Stimulated activated CD8-positive, alpha-beta memory T cell treated with anti-CD3 and anti-CD28 coated beads, Interleukin-4, amount 100 ng/mL, for 48 hours (primary cell): ENCODE measurements around the gene DLK2.
A peak's percentile ranks its signal among the peaks of the same experiment; 100 is the strongest.
"Not testable (repeated sequence)": the region's sequence is repeated elsewhere in the genome, so short reads cannot be mapped to it uniquely, and the experiment has no call there.

Source experiments
- DNase-seq: peaks from one replicate; pipeline ENCODE4 v3.0.0-alpha.2; 2020

The DLK2 gene, protein sequence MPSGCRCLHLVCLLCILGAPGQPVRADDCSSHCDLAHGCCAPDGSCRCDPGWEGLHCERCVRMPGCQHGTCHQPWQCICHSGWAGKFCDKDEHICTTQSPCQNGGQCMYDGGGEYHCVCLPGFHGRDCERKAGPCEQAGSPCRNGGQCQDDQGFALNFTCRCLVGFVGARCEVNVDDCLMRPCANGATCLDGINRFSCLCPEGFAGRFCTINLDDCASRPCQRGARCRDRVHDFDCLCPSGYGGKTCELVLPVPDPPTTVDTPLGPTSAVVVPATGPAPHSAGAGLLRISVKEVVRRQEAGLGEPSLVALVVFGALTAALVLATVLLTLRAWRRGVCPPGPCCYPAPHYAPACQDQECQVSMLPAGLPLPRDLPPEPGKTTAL

GRCh38 chr6:43455531-43456428 is at the start of gene DLK2:
DLK2 (minus strand) TSS chr6:43455548; CDS start chr6:43454825, 723 bp downstream.
- DNase-seq, result peak; percentile 73

DNA sequence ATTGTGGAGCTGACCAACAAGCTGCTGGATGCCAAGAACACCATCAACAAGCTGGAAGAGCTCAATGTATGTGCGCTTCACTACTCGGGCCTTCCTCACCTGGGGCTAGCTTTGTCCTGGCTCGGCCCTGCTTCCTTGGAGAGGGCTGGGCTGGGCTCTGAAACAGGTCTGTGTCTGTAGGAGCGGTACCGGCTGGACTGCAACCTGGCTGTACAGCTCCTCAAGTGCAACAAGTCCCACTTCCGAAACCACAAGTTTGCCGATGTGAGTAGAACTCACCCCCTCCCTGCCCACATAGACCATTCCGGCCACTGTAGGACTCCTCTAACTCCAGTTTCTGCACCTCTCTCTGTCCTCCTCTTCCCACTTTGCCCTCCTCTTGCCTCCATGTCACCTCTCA is 48.1 kb upstream of the DLK2 start:
- DNase-seq, result no peak

DNA sequence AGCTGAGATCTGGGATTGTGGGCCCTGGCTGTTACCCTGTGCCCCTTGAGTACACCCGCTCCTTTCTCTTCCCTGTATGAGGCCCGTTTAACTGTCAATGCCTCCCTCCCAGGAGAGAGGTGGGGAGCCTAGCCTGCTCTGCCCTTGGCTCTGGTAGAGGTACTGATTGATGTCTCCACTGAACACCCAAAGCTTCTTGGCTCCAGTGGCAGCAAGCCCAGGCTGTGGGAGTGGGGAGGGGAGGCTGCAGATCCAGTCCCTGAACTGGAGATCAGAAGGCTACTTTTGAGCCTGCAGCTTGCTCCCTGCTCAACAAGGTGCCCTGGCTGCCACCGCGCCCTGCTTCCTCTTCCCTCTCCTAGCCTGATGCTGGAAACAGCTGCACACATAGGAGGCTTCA is 47.3 kb upstream of the DLK2 start:
- DNase-seq, result no peak

DNA sequence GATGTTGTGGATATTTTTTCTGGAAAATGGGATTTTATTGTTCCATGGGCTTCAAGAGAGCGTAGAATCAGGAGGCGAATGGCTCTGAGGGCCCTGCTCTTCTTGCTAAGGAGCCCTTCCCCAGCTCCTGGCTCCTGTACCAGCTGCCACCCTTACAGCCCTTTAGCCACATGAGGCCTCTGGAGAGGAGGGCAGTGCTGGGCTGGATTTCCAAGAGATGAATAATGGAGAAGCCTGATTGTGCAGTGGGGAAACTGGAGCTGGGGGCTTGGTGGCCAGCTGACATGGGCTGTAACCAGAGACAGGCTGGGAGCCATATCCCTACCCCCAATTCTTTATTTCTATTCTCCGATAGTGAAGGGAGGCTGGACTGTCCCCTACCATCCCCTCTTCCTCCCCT is 45.6 kb upstream of the DLK2 start:
- no peak for DNase-seq

DNA sequence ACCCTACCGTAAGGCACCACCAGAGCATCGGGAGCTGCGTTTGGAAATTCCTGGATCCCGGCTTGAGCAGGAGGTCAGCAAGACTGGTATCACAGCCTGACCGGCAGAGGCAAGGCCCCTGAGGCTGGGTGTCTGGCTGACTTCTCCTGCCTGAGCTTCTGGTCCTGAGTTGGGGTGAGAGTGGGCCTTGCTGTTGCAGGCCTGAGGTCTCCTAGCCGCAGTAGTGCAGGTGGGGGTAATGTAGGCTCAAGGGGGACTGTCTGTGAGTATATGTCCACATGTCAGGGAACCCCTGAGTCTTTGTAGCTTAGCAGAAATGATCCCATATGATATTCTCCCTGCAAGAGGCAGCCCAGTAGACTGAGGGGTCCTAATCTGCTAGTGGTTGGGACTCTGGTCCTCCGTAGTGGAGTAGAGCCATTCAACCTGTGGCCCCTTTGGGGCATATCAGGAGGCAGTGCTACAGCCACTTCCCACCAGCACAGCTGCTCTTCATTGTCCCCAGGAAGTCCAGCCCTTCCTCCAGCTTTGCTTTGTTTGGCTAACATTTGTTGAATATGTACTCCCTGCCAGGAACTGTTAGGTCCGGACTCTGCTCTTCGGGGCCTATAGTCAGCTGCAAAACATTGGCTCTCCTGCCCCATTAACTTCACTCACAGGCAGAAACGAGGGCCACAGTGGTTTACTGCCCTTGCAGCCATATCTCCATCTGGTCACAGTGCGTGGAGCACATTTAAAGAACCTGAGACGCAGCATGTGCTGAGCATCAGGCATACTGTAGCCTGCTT is 43.9 kb upstream of the DLK2 start:
- DNase-seq, result no peak

- not testable (repeated sequence) for DNase-seq
Observed at GRCh38 chr6:43498291-43498690, 42.9 kb upstream of the DLK2 start.

DNA sequence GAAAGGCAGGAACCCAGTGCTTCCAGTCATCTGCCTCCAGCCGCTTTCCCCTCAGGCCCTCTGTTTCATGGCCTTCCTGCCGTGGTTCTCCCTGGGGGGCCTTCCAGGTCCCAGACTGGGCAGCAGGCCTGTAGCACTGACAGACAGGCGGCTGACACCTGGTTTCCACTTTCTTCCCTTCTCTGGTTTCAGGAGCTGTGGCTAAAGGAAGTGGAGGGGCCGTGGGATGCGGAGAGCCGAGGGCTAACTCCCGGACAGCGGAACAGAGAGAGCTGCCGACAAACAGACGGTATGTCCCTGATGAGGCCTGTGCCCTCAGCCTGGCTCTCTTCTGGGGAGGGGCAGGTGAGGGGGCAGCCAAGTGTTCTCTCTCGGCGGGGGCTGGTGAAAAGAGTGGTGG is 42.3 kb upstream of the DLK2 start:
- DNase-seq, result no peak

DNA sequence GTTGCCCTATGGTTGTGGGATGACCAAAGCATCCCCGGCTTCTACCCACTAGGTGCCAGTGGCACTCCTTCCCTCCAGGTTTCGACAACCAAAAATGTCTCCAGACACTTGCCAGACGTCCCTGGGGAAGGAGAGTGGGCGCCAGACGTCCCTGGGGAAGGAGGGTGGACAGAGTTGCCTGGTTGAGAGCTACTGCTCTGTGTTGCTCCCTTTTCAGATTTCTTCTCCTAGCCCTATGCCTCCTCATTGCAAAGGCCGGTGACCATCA is 41.7 kb upstream of the DLK2 start:
- DNase-seq, result no peak

DNA sequence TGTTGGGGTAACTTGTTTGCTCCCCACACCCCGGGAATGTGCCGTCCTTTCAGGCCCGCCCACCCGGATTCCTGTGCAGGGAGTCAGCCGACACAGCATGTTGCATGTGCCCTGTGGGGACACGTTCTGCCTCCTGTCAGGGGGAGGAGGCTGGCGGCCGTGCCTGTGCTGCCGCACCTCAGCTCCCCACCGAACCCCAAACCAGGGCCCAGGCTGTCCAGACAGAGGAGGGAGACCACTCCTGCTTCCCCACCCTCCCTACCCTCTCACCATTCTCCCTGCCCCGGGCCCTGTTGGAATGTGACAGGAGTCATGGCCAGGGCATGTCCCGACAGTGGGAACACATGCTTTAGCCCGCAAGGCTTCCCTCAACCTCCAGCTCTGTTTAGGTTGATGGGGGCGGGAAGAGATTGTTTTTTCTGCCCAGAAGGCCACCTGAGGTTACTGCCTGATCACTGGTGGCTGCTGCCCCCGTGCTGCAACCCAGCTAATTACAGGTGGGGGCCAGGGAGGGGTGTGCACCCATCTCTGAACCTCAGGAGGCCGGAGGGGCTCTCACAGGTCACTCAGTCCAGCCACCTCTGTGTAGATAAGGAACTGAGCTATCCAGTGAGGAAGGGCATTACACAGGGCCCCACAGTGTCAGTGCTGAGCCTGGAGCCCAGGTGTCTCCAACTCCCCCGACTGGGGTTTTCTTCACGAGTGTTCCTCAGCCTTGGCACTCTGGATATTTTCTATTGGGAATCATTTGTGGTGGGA is 41.2 kb upstream of the DLK2 start:
- no peak for DNase-seq

- DNase-seq, result no peak
Observed at GRCh38 chr6:43495409-43495941, 40.1 kb upstream of the DLK2 start.

DNA sequence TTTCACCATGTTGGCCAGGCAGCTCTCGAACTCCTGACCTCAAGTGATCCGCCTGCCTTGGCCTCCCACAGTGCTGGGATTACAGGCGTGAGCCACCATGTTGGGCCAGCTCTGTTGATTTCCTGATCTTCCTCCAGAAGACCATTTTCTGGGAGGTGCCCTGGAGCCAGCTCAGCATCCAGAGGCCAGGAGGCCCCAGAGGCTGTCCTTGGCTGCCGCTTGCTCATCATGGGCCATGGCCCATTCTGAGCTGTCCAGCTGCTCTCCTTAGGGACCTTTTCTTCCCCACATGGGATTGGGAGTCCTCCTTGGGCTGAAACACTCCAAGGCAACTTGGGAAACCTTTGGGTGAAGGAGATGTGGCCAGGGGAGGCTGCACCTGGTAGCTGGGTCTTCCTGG is 39.4 kb upstream of the DLK2 start:
- no peak for DNase-seq

DNA sequence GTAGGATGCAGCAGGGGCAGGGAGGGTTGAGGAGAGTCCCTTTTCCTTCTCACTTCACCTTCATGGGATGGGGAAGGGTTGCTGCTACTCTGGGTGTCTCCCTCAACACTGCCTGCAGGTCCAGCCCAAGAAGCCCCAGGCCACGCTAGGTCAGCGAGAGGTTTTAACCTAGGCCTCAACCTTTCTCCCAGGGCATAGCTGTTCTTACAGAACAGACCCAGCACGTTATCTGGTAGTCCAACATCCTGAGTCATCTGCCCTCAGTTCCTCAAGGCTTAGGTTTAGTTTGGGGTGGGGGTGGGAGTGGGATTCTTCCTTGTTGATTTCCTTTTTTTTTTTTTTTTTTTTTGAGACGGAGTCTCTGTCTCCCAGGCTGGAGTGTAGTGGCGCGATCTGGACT is 39.0 kb upstream of the DLK2 start:
- DNase-seq, result no peak

DNA sequence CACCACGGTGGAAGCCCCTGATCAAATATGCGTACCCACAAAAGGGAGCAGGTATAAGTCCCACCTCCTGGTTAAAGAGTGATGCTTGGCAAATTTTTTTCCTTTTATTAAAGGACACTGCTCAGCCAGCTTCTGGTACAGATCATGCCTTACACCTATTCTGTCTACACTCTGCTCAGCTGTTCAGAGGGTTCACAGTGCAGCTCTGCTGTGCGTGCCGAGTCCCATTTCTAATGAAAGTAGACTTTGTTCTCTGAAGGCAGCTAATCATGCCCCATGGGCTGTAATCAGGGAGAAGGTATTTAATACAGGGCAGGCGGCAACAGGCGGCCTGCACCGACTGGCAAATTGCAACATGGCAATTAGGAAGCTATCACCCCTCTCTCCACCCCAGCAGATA is 38.5 kb upstream of the DLK2 start:
- no peak for DNase-seq

DNA sequence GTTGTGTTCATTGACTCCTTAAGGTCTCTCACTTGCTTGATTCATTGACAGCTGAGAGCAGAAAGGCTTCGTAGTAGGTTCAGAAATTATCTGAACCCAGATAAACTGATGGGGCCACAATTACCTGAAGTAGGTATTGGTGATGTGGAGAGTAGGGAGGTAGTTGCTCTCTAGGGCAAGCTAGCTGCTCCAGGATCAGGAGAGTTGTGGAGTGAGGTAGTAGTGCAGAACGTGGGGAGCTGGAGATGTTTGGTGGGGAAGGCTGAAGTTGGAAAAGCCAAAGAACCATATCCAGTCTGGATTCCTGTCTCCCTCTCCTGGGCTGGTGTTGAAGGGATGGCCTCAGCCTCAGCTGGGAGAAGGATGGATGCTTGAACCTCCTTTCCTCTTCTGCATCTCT is 37.9 kb upstream of the DLK2 start:
- no peak for DNase-seq

GRCh38 chr6:43492673-43493072 is 37.3 kb upstream of the DLK2 start:
- no peak for DNase-seq

- no peak for DNase-seq
Observed at GRCh38 chr6:43491750-43492661, 36.7 kb upstream of the DLK2 start.

- no peak for DNase-seq
Observed at GRCh38 chr6:43490523-43490939, 35.2 kb upstream of the DLK2 start.

- no peak for DNase-seq
Observed at GRCh38 chr6:43489277-43490072, 34.1 kb upstream of the DLK2 start.

DNA sequence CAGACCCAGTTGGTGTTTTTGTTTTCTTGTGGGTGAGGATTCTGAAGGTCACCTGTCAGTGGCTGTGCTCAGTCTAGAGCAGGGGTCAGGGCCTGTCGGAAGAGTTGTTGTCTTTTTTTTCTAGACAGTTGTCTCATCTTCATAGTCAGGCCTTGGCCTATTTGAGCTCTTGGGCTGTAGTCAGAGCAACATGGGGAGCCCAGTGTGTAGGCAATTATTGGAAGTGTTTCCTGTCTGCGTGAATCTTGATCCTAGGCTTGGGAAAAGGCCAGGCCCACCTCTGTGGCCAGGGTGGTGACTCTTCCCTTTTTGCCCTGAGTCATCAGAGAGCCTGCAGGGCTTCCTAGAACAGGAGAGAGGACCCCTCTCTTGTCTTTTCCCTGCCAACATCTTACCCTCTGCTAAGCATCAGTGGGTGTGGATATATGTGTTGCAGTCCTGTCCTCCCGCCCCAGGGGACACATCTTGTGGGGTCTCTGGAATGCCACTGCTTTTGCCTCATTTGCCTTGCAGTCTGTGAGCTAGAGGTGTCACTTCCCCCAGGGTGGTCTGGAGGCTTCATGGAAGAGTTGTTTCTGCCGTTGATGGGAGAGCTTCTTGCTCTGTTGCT is 33.4 kb upstream of the DLK2 start:
- no peak for DNase-seq

GRCh38 chr6:43481591-43482236 is 26.4 kb upstream of the DLK2 start:
- no peak for DNase-seq
